Measurements from ENCODE around the gene ACOT7.
"Not testable (repeated sequence)": the region's sequence is repeated elsewhere in the genome, so short reads cannot be mapped to it uniquely, and the experiment has no call there.

The ACOT7 gene

GRCh38 chr1:6434186-6434585, 40.6 kb upstream of the ACOT7 start:
- TF ChIP-seq POU2F2 (IDR thresholded peaks at IDR 0.05; ENCODE audit: low read depth, low read length), result no peak
- TF ChIP-seq PAX5 (IDR thresholded peaks at IDR 0.05; ENCODE audit: insufficient read depth, low read length, severe bottlenecking), result no peak
- no peak for TF ChIP-seq SPI1 (IDR thresholded peaks at IDR 0.05; ENCODE audit: low read depth, low read length)
- no peak for TF ChIP-seq TAF1 (IDR thresholded peaks at IDR 0.05; ENCODE audit: low read depth, low read length)
- no peak for TF ChIP-seq POLR2A (IDR thresholded peaks at IDR 0.05; ENCODE audit: low read depth, low read length)
- no peak for TF ChIP-seq POLR2AphosphoS5 (IDR thresholded peaks at IDR 0.05; ENCODE audit: low read depth, low read length)
- FAIRE-seq (no peak), DNase-seq (ENCODE audit: insufficient read length, low spot score) (no peak)

- FAIRE-seq, result peak; percentile 65
- DNase-seq (ENCODE audit: insufficient read length, low spot score), result not testable (repeated sequence)
These were observed 38.3 kb upstream of the ACOT7 start for GRCh38 chr1:6431645-6432579.

- FAIRE-seq; DNase-seq (ENCODE audit: insufficient read length, low spot score): not testable (repeated sequence)
These were observed 36.3 kb upstream of the ACOT7 start for GRCh38 chr1:6429660-6430411.

GRCh38 chr1:6428453-6428852, 34.9 kb upstream of the ACOT7 start:
- DNase-seq (ENCODE audit: insufficient read length, low spot score), result not testable (repeated sequence)
- peak; percentile 50 for FAIRE-seq

GRCh38 chr1:6427441-6428390, 34.1 kb upstream of the ACOT7 start:
- TF ChIP-seq SPI1 (IDR thresholded peaks at IDR 0.05; ENCODE audit: low read depth, low read length), result no peak
- no peak for TF ChIP-seq POLR2A (IDR thresholded peaks at IDR 0.05; ENCODE audit: low read depth, low read length)
- no peak for TF ChIP-seq TAF1 (IDR thresholded peaks at IDR 0.05; ENCODE audit: low read depth, low read length)
- no peak for TF ChIP-seq PAX5 (IDR thresholded peaks at IDR 0.05; ENCODE audit: insufficient read depth, low read length, severe bottlenecking)
- TF ChIP-seq POU2F2 (IDR thresholded peaks at IDR 0.05; ENCODE audit: low read depth, low read length), result no peak
- no peak for TF ChIP-seq POLR2AphosphoS5 (IDR thresholded peaks at IDR 0.05; ENCODE audit: low read depth, low read length)
- DNase-seq (ENCODE audit: insufficient read length, low spot score) (no peak), FAIRE-seq (no peak)

GRCh38 chr1:6426972-6427350, 33.4 kb upstream of the ACOT7 start:
- no peak for FAIRE-seq
- no peak for DNase-seq (ENCODE audit: insufficient read length, low spot score)
- TF ChIP-seq PAX5 (IDR thresholded peaks at IDR 0.05; ENCODE audit: insufficient read depth, low read length, severe bottlenecking) (no peak), POU2F2 (IDR thresholded peaks at IDR 0.05; ENCODE audit: low read depth, low read length) (no peak), TAF1 (IDR thresholded peaks at IDR 0.05; ENCODE audit: low read depth, low read length) (no peak), POLR2AphosphoS5 (IDR thresholded peaks at IDR 0.05; ENCODE audit: low read depth, low read length) (no peak), POLR2A (IDR thresholded peaks at IDR 0.05; ENCODE audit: low read depth, low read length) (no peak), SPI1 (IDR thresholded peaks at IDR 0.05; ENCODE audit: low read depth, low read length) (no peak)

- FAIRE-seq (no peak), DNase-seq (ENCODE audit: insufficient read length, low spot score) (no peak)
- TF ChIP-seq POU2F2 (IDR thresholded peaks at IDR 0.05; ENCODE audit: low read depth, low read length) (no peak), POLR2AphosphoS5 (IDR thresholded peaks at IDR 0.05; ENCODE audit: low read depth, low read length) (no peak), TAF1 (IDR thresholded peaks at IDR 0.05; ENCODE audit: low read depth, low read length) (no peak), PAX5 (IDR thresholded peaks at IDR 0.05; ENCODE audit: insufficient read depth, low read length, severe bottlenecking) (no peak), SPI1 (IDR thresholded peaks at IDR 0.05; ENCODE audit: low read depth, low read length) (no peak), POLR2A (IDR thresholded peaks at IDR 0.05; ENCODE audit: low read depth, low read length) (no peak)
These were observed 32.9 kb upstream of the ACOT7 start for GRCh38 chr1:6426277-6426971.

GRCh38 chr1:6425658-6426057, 32.1 kb upstream of the ACOT7 start:
- TF ChIP-seq TAF1 (IDR thresholded peaks at IDR 0.05; ENCODE audit: low read depth, low read length) (no peak), POLR2A (IDR thresholded peaks at IDR 0.05; ENCODE audit: low read depth, low read length) (no peak), PAX5 (IDR thresholded peaks at IDR 0.05; ENCODE audit: insufficient read depth, low read length, severe bottlenecking) (no peak), POU2F2 (IDR thresholded peaks at IDR 0.05; ENCODE audit: low read depth, low read length) (no peak), SPI1 (IDR thresholded peaks at IDR 0.05; ENCODE audit: low read depth, low read length) (no peak), POLR2AphosphoS5 (IDR thresholded peaks at IDR 0.05; ENCODE audit: low read depth, low read length) (no peak)
- DNase-seq (ENCODE audit: insufficient read length, low spot score) (no peak), FAIRE-seq (no peak)

All from GM12891 (cell line).